ENCODE data around the gene GMDS. TPM values are rescaled to one million over a fixed set of nuclear protein-coding genes. Genes with fewer than 3 reads are reported as not detected.

GMDS gene
- total RNA-seq, 1 experiment from 2014 or later, result 27.6 TPM

- no CpG with 5 or more reads among the region's 2 CpGs for WGBS (ENCODE audit: extremely low coverage, insufficient read length, low lambda C conversion rate)
- TF ChIP-seq CTCF (conservative IDR thresholded peaks at IDR 0.05), result no peak
Observed at GRCh38 chr6:2175825-2176224, 69.6 kb downstream of the GMDS start.

More at GRCh38 chr6:2175825-2176224, 69.6 kb downstream of the GMDS start:
- H3K23me2 ChIP-seq (ENCODE audit: insufficient read length, low read depth, low read length, poor library complexity, severe bottlenecking), result no peaks in the 10 kb centered on the region
- H2AK5ac ChIP-seq (ENCODE audit: insufficient read length, low read length), result no peak overlapping the region
- H3K79me2 ChIP-seq (ENCODE audit: insufficient read depth, low read length), result no peaks in the 10 kb centered on the region; the same call in 1 of the 2 replicates
- no peak overlapping the region for H3K4me2 ChIP-seq (ENCODE audit: insufficient read depth, insufficient read length, low read length)
- no peak for DNase-seq
- no peak overlapping the region for H2BK12ac ChIP-seq (ENCODE audit: insufficient read length, low read depth, low read length)
- H3K9ac ChIP-seq (ENCODE audit: extremely low read depth, insufficient read length, low read length), result no peak overlapping the region
- no peaks in the 10 kb centered on the region for H3K27me3 ChIP-seq (ENCODE audit: insufficient read depth, low read length)
- H3K4me1 ChIP-seq (ENCODE audit: insufficient read depth, low read length), result no peaks in the 10 kb centered on the region
- H3K27ac ChIP-seq (ENCODE audit: insufficient read length, low read depth, low read length), result no peak overlapping the region
- H2BK20ac ChIP-seq (ENCODE audit: low read depth, low read length, poor library complexity, severe bottlenecking), result no peak overlapping the region
- no peak overlapping the region for H4K91ac ChIP-seq (ENCODE audit: insufficient read length, low read depth, low read length)
- no peak overlapping the region for H3K23ac ChIP-seq (ENCODE audit: insufficient read length, low read depth, low read length)
- no peak overlapping the region for H4K5ac ChIP-seq (ENCODE audit: insufficient read length, low read depth, low read length)
- H3T11ph ChIP-seq (ENCODE audit: low read length), result no peak overlapping the region
- H3K27ac Mint-ChIP-seq, result no peak overlapping the region
- no peak overlapping the region for H3K18ac ChIP-seq (ENCODE audit: insufficient read length, low read depth, low read length)
- H2AFZ ChIP-seq (ENCODE audit: low read length), result no peak overlapping the region
- no peak overlapping the region for H4K8ac ChIP-seq (replicated peaks; ENCODE audit: insufficient read length, low read depth, low read length)
- no peak overlapping the region for H2BK15ac ChIP-seq (ENCODE audit: low read depth, low read length)
- peaks cover 4 to 11% (median 6%) of the 10 kb centered on the region in 3 experiments; a peak in 4 of 7 replicates for H3K36me3 Mint-ChIP-seq (ENCODE audit: insufficient read depth in 1 of 3, low read depth in 3 of 3)
- H3K9me3 ChIP-seq (ENCODE audit: control insufficient read depth, low read depth, low read length), result no peaks in the 10 kb centered on the region
- H2BK5ac ChIP-seq (ENCODE audit: insufficient read length, low read length), result no peak overlapping the region
- H2BK120ac ChIP-seq (ENCODE audit: low read depth, low read length, poor library complexity, severe bottlenecking), result no peak overlapping the region
- no peak overlapping the region for H3K4ac ChIP-seq (ENCODE audit: low read depth, low read length)
- peaks cover 2 to 3% of the 10 kb centered on the region in 2 experiments; a peak in 2 of 4 replicates for H3K4me1 Mint-ChIP-seq
- H3K56ac ChIP-seq (ENCODE audit: insufficient read length, low read depth, low read length), result no peak overlapping the region
- H3K27me3 Mint-ChIP-seq (ENCODE audit: low read depth), result no peaks in the 10 kb centered on the region
- no peaks in the 10 kb centered on the region for H3K79me1 ChIP-seq (ENCODE audit: insufficient read depth, low read depth, low read length, poor library complexity, severe bottlenecking)
- H3K14ac ChIP-seq (ENCODE audit: insufficient read depth, low read length), result no peak overlapping the region
- no peaks in the 10 kb centered on the region for H4K20me1 ChIP-seq (ENCODE audit: control insufficient read depth, insufficient read depth, insufficient read length)
- H3K9me3 Mint-ChIP-seq, result peaks cover 12 to 13% of the 10 kb centered on the region in 2 experiments
- no peak overlapping the region for H3K4me3 Mint-ChIP-seq
